ENCODE measurements around the gene MARCHF11. TPM values are rescaled to one million over a fixed set of nuclear protein-coding genes. Genes with fewer than 3 reads are reported as not detected.

MARCHF11 gene
- total and polyA plus RNA-seq, 8 donors: 0.17 TPM; not detected in 7

GRCh38 chr5:16095612-16096011 is 84.0 kb downstream of the MARCHF11 start:
- DNase-seq: no peak
- no peak for TF ChIP-seq CTCF (IDR thresholded peaks at IDR 0.05)
- H3K27ac ChIP-seq: no peak overlapping the region
- no peaks in the 10 kb centered on the region for H3K9me3 ChIP-seq
- ATAC-seq: no peak
- intact Hi-C loops (cut with DNase I): no loop called here
- H3K36me3 ChIP-seq: no peaks in the 10 kb centered on the region
- no peaks in the 10 kb centered on the region for H3K27me3 ChIP-seq
- no peaks in the 10 kb centered on the region for H3K4me1 ChIP-seq
- H3K4me3 ChIP-seq: no peak overlapping the region

- Histone ChIP-seq H3K4me1 (no peaks in the 10 kb centered on the region), H3K9me3 (no peaks in the 10 kb centered on the region), H3K4me3 (no peak overlapping the region), H3K27me3 (no peaks in the 10 kb centered on the region), H3K27ac (no peak overlapping the region), H3K36me3 (no peaks in the 10 kb centered on the region)
- DNase-seq: no peak
- TF ChIP-seq CTCF (IDR thresholded peaks at IDR 0.05): no peak
- intact Hi-C loops (cut with DNase I): no loop called here
- ATAC-seq: no peak
Observed at GRCh38 chr5:16090270-16090669, 89.3 kb downstream of the MARCHF11 start.

- H3K27me3 ChIP-seq: no peaks in the 10 kb centered on the region
Observed at GRCh38 chr5:16082982-16083381, 96.6 kb downstream of the MARCHF11 start.

GRCh38 chr5:16082053-16082452 is 97.5 kb downstream of the MARCHF11 start:
- ATAC-seq: no peak
- Histone ChIP-seq H3K36me3 (no peaks in the 10 kb centered on the region), H3K9me3 (no peaks in the 10 kb centered on the region), H3K27me3 (no peaks in the 10 kb centered on the region), H3K4me1 (no peaks in the 10 kb centered on the region), H3K27ac (no peak overlapping the region), H3K4me3 (no peak overlapping the region)
- no peak for DNase-seq
- TF ChIP-seq CTCF (IDR thresholded peaks at IDR 0.05): no peak
- intact Hi-C loops (cut with DNase I): no loop called here

More at GRCh38 chr5:16082982-16083381, 96.6 kb downstream of the MARCHF11 start:
- ATAC-seq (no peak), DNase-seq (no peak)
- no peak for TF ChIP-seq CTCF (IDR thresholded peaks at IDR 0.05)
- intact Hi-C loops (cut with DNase I): no loop called here
- no peak overlapping the region for H3K4me3 ChIP-seq
- H3K4me1 ChIP-seq: no peaks in the 10 kb centered on the region
- H3K9me3 ChIP-seq: no peaks in the 10 kb centered on the region
- H3K36me3 ChIP-seq: no peaks in the 10 kb centered on the region
- no peak overlapping the region for H3K27ac ChIP-seq

- Histone ChIP-seq H3K27ac (no peak overlapping the region), H3K27me3 (no peaks in the 10 kb centered on the region), H3K4me1 (no peaks in the 10 kb centered on the region), H3K4me3 (no peak overlapping the region), H3K9me3 (no peaks in the 10 kb centered on the region), H3K36me3 (no peaks in the 10 kb centered on the region)
- intact Hi-C loops (cut with DNase I): no loop called here
- no peak for TF ChIP-seq CTCF (IDR thresholded peaks at IDR 0.05)
- DNase-seq (no peak), ATAC-seq (no peak)
Observed at GRCh38 chr5:16081376-16081955, 98.1 kb downstream of the MARCHF11 start.
